Large intestine (tissue), 3 donors: Measurements from ENCODE around the gene TRIM17. TPM values are rescaled to one million over a fixed set of nuclear protein-coding genes. Genes with fewer than 3 reads are reported as not detected.

ENCODE experiments used
- DNase-seq, 2 donors: peaks; one replicate each; pipeline versions ENCODE4 v3.0.0 to v3.0.0-alpha.2; 2013
- H3K27ac ChIP-seq: one replicate; pipeline ENCODE4 v1.5.1; 2013; ENCODE audit warnings: low read length
- H3K27me3 ChIP-seq: 2 replicates; pipeline ENCODE4 v1.6.1; 2013; ENCODE audit warnings: low read length; ENCODE audit not compliant: control insufficient read depth, insufficient read depth
- H3K36me3 ChIP-seq: 2 replicates; pipeline ENCODE4 v1.6.1; 2013; ENCODE audit warnings: low read length; ENCODE audit not compliant: control insufficient read depth, insufficient read depth
- H3K4me1 ChIP-seq: one replicate; pipeline ENCODE4 v1.6.1; 2013; ENCODE audit warnings: low read length; ENCODE audit not compliant: control insufficient read depth, insufficient read depth
- H3K4me3 ChIP-seq: one replicate; pipeline ENCODE4 v1.5.1; 2013; ENCODE audit warnings: low read length
- H3K9me3 ChIP-seq: one replicate; pipeline ENCODE4 v1.6.1; 2013; ENCODE audit warnings: mild to moderate bottlenecking, low read depth, low read length, moderate library complexity; ENCODE audit not compliant: control insufficient read depth
- WGBS: methylation state at CpG from one replicate; pipeline ENCODE4 v1.1.5; 2013; ENCODE audit warnings: low lambda C conversion rate; ENCODE audit not compliant: insufficient coverage; 5-methylcytosine and 5-hydroxymethylcytosine counted together
- polyA plus RNA-seq: library from polyadenylated mRNA; unstranded; fragments of 120-200 nt; gene quantifications from one replicate; pipeline ENCODE4 v1.2.1, GENCODE V29; 2013

The TRIM17 gene
- polyA plus RNA-seq, 1 donor: 1.3 TPM

DNA sequence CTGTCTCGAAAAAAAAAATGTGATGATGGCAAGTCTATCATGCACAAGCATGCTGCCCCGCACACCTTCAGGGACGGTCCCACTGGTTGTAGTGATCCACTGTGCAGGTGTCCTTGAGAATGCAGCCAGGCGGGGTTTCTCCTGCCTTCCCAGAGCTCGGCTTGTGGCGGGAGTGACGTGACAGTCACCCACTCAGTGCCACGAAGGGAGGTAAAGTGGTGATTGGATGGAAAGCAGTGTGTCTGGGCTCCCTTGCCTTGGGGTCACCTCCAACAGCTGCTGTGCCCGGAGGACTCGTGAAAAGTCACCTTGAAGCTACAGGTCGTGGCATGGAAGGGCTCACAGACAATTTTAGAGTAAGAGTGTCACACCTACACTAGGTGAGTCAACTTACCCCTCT is 33.5 kb upstream of the TRIM17 start:
- Histone ChIP-seq H3K27ac (no peak overlapping the region), H3K4me3 (no peak overlapping the region), H3K36me3 (no peaks in the 10 kb centered on the region), H3K27me3 (peaks cover 20% of the 10 kb centered on the region), H3K9me3 (no peaks in the 10 kb centered on the region), H3K4me1 (peaks cover 6% of the 10 kb centered on the region)
- WGBS: no CpG with 5 or more reads among the region's 11 CpGs
- no peak for DNase-seq

DNA sequence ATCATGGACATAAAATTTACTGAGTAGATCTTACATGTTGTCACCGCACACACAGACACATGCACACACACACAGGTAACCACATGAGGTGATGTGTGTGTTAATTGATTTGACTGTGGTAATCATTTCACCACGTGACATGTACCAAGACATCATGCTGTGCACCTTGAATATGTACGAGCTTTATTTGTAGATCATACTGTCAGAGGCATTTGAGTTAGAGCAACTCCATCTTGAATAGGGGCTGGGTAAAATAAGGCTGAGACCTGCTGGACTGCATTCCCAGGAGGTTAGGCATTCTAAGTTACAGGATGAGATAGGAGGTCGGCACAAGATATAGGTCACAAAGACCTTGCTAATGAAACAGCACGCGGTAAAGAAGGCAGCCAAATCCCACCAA is 31.7 kb upstream of the TRIM17 start:
- no CpG with 5 or more reads among the region's 6 CpGs for WGBS
- Histone ChIP-seq H3K27ac (no peak overlapping the region), H3K36me3 (no peaks in the 10 kb centered on the region), H3K27me3 (peaks cover 30% of the 10 kb centered on the region), H3K9me3 (no peaks in the 10 kb centered on the region), H3K4me1 (peaks cover 6% of the 10 kb centered on the region), H3K4me3 (no peak overlapping the region)
- no peak for DNase-seq

DNA sequence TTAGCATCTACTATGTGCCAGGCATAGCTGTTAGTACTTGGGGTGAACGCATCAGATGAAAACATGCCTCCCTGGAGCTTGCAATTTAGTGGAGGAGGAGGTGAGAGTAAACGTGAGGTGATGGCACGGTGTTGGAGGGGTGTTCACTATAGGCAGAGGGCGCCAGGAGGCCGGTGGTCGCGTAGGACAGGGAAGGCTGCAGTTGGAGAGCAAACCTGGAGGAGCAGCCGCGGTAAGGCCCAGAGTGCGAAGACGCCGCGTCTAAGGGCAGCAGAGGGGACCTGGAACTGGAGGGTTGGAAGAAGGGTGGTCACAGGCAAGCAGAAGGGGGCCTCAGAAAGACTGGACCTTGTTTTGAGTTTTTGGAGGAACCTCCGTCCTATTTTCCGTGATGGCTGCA is 30.2 kb upstream of the TRIM17 start:
- 55% methylated on average over 4 of the region's 15 CpGs for WGBS
- H3K27me3 ChIP-seq: peaks cover 36% of the 10 kb centered on the region

DNA sequence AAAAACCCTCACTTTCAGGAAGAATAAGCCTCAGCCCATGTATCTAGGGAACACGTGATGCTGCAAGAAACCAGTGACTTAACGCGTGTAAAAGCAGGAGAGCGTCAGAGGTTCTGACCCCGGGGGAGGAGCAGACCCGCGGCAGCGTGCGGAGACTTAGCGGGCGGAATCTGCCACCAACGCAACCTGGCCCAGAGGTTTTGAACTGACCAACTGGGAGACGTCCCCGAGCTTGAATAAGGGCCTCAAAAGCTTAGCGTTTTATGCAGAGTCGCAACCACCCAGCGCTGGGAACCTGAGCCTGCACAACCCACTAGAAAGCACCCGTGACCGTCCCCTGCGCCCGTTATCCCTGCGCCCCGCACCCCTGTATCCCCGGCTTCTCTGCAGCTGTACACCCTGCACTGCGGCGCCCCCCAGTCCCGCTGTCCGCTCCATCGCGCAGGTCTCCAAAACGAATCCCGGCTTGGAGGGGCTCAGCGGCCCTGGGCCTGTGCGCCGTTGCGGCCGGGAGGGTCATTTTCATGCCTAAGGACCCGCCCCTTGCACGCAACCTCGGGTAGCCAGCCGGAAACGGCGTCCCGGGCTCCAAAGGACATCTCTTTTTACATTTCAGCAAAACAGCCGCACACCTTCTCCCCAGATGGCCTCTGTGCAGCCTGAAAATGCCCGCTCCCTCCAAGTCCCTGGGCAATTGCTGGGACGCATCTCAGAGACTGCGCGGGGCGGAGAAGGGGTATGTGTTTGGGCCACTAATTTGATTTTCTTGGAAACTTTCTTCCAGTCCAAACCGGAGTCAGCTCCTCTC is 29.4 kb upstream of the TRIM17 start:
- H3K36me3 ChIP-seq: no peaks in the 10 kb centered on the region
- H3K27ac ChIP-seq: no peak overlapping the region
- H3K27me3 ChIP-seq: peaks cover 41% of the 10 kb centered on the region
- H3K4me1 ChIP-seq: peaks cover 6% of the 10 kb centered on the region
- H3K4me3 ChIP-seq: peak overlapping the region; percentile 39
- H3K9me3 ChIP-seq: no peaks in the 10 kb centered on the region
- whole genome bisulfite sequencing: no CpG with 5 or more reads among the region's 51 CpGs
- DNase-seq: peak in 1 of 2 donors; percentile 57

More for the DNA sequence above, 30.2 kb upstream of the TRIM17 start:
- H3K4me3 ChIP-seq: no peak overlapping the region
- H3K36me3 ChIP-seq: no peaks in the 10 kb centered on the region
- no peak for DNase-seq
- H3K9me3 ChIP-seq: no peaks in the 10 kb centered on the region
- H3K4me1 ChIP-seq: peaks cover 6% of the 10 kb centered on the region
- no peak overlapping the region for H3K27ac ChIP-seq

DNA sequence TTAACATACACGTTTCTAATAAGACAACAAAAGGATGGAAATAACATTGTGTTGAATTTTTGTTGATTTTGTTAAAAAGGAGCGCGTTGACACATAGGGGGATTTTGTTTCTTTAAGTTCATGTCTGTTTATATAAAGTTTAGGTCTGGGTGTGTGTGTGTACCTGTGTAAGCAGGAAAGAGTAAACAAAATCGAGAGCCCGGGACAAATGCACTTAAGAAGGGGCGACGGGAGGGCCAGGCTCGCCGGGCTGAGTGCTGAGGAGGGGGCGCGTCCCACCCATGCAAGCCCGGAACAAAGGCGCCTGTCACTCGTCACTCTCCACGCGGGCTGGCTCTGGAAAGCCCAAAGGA is 28.8 kb upstream of the TRIM17 start:
- no peaks in the 10 kb centered on the region for H3K36me3 ChIP-seq
- DNase-seq: no peak
- no peaks in the 10 kb centered on the region for H3K9me3 ChIP-seq
- H3K4me1 ChIP-seq: peaks cover 6% of the 10 kb centered on the region
- H3K27me3 ChIP-seq: peaks cover 41% of the 10 kb centered on the region
- WGBS: no CpG with 5 or more reads among the region's 16 CpGs
- peak overlapping the region; percentile 39 for H3K4me3 ChIP-seq
- H3K27ac ChIP-seq: no peak overlapping the region

DNA sequence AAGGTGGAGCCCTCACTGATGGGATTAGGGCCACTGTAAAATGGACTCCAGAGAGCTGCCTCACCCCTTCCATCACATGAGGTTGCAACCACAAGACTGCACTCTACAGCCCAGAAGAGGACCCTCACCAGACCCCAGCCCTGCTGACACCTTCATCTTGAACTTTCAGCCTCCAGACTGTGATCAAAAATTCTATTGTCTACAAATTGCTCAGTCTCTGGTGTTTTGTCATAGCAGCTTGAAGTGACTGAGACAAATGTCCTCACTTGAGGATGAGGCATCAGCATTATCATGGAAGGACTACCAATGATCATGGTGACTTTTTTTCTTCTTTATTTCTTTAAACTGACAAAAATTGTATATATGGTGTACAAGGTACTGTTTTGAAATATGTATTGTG is 26.7 kb upstream of the TRIM17 start:
- no peak overlapping the region for H3K4me3 ChIP-seq
- H3K36me3 ChIP-seq: no peaks in the 10 kb centered on the region
- no peaks in the 10 kb centered on the region for H3K9me3 ChIP-seq
- no peak overlapping the region for H3K27ac ChIP-seq
- DNase-seq: no peak
- H3K27me3 ChIP-seq: peaks cover 41% of the 10 kb centered on the region
- H3K4me1 ChIP-seq: peaks cover 6% of the 10 kb centered on the region

DNA sequence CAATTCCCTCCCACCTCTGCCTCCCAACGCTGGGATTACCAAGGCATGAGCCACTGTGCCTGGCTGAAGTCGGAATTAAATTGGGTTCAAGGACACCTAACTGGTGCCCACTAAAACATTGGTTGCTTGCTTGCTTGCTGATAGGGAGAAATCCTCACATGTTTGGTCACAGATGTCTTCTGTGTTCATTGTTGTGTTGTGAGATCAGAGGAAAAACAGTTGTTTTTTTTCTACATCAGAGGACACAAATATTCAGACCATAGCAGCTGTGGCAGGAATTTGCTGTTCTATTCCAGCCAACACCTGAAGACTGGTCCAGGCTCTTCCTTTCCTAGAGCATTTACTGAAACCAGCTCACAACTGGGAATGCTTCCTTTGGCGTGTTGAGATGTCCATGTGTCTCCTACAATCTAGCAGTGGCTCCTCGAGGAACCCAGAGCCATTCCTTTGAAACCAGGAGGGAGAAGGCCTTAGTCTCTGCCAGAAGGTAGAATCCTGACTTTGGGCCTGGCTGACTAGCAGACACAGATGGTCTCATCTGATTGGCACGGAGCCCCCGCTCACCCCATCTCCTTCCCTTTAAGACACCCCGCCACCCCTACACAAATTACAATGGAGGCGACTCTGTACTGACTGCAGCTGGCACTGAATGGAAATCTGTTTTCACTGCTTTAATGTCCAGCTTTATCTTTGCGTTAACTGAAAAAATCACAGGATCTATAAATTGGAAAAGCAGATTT is 24.3 kb upstream of the TRIM17 start:
- no CpG with 5 or more reads among the region's 9 CpGs for WGBS
- Histone ChIP-seq H3K36me3 (no peaks in the 10 kb centered on the region), H3K9me3 (no peaks in the 10 kb centered on the region), H3K27me3 (peaks cover 28% of the 10 kb centered on the region), H3K27ac (no peak overlapping the region), H3K4me1 (peaks cover 5% of the 10 kb centered on the region), H3K4me3 (no peak overlapping the region)
- DNase-seq: no peak

DNA sequence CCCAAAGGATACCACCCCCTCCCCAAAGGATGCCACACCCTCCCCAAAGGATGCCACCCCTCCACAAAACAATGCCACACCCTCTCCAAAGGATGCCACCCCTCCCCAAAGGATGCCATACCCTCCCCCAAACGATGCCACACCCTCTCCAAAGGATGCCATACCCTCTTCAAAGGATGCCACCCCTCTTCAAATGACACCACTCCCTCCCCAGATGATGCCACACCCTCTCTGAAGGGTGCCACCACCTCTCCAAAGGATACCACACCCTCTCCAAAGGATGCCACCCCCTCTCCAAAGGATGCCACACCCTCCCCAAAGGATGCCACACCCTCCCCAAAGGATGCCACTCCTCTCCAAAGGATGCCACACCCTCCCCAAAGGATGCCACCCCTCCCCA is 21.6 kb upstream of the TRIM17 start:
- peaks cover 9% of the 10 kb centered on the region for H3K4me1 ChIP-seq
- H3K27me3 ChIP-seq: peaks cover 10% of the 10 kb centered on the region
- H3K36me3 ChIP-seq: no peaks in the 10 kb centered on the region
- no peaks in the 10 kb centered on the region for H3K9me3 ChIP-seq
- no peak overlapping the region for H3K4me3 ChIP-seq
- no CpG with 5 or more reads among the region's 1 CpG for WGBS
- no peak overlapping the region for H3K27ac ChIP-seq
- DNase-seq: no peak

DNA sequence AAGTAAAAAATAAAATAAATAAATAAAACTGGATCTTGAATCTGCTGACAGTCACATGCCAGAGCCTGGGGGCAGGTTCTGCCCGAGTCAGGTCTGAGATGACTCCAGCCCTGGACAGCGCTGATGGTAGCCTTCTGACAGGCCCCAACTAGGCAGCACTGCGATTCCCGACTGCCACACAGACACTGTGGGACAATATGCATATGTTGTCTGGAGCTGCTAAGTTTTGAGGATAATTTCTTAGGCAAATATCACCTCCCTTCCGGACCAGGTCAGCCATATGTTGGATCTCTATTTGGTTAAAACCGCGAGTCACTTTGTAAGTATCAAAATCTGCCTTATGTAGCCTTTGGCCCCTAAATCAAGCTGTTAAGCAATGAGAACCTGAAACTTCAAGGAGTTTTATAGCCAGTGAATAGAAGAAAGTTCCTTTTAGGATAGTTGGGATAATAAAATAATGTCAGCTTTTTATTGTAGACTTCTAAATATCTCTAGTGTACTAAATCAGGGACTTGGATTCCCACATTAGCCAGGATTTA is 20.8 kb upstream of the TRIM17 start:
- Histone ChIP-seq H3K9me3 (no peaks in the 10 kb centered on the region), H3K36me3 (no peaks in the 10 kb centered on the region), H3K4me1 (peaks cover 11% of the 10 kb centered on the region), H3K4me3 (no peak overlapping the region), H3K27me3 (peaks cover 8% of the 10 kb centered on the region), H3K27ac (no peak overlapping the region)
- no peak for DNase-seq
- WGBS: no CpG with 5 or more reads among the region's 7 CpGs

DNA sequence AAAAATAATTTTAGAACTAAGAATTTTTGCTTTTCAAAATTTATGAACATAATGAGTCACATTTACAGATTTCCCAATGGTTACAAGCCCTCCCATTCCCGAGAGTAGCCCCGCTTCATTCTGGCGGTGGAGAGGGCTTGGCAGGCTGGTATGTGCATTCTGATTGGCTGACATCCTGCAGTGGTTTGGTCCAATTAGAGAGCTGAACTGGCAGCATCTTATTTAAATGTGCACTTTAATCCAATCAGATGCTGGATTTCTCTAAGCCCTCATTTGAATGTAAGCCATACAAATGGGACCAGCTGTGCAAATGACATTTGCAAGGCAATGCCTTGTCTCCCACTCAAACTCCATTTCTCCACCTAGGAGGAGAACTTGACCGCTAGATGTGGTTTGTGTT is 18.0 kb upstream of the TRIM17 start:
- no peak for DNase-seq
- WGBS: no CpG with 5 or more reads among the region's 4 CpGs

More for the DNA sequence above, 18.0 kb upstream of the TRIM17 start:
- Histone ChIP-seq H3K36me3 (no peaks in the 10 kb centered on the region), H3K27me3 (peaks cover 3% of the 10 kb centered on the region), H3K9me3 (no peaks in the 10 kb centered on the region), H3K4me3 (no peak overlapping the region), H3K4me1 (peaks cover 11% of the 10 kb centered on the region), H3K27ac (no peak overlapping the region)
